GM23248 (cell line): Measurements from ENCODE around the gene SNCG. TPM values are rescaled to one million over a fixed set of nuclear protein-coding genes. Genes with fewer than 3 reads are reported as not detected.
"Not testable (repeated sequence)": the region's sequence is repeated elsewhere in the genome, so short reads cannot be mapped to it uniquely, and the experiment has no call there.

Source experiments
- DNase-seq: peaks from one replicate; pipeline ENCODE4 v3.0.0-alpha.2; 2015
- H2AFZ ChIP-seq: fragments of 200-600 bp; sonication (generic); 2 replicates; pipeline ENCODE4 v1.6.1; 2016; ENCODE audit warnings: antibody characterized with exemption
- H3F3A ChIP-seq: fragments of 200-600 bp; sonication (generic); 2 replicates; pipeline ENCODE4 v1.6.1; 2016; ENCODE audit warnings: mild to moderate bottlenecking, antibody characterized with exemption, mixed run types; ENCODE audit not compliant: insufficient read depth
- H3K27ac ChIP-seq: fragments of 200-600 bp; sonication (generic); 2 replicates; pipeline ENCODE4 v1.5.1; 2016; ENCODE audit warnings: mild to moderate bottlenecking
- H3K27me3 ChIP-seq: fragments of 200-600 bp; sonication (generic); replicated peaks from 2 replicates; pipeline ENCODE4 v1.6.1; 2016; ENCODE audit warnings: mild to moderate bottlenecking; ENCODE audit not compliant: insufficient read depth
- H3K36me3 ChIP-seq: fragments of 200-600 bp; sonication (generic); 2 replicates; pipeline ENCODE4 v1.6.1; 2016; ENCODE audit warnings: low read depth, mild to moderate bottlenecking
- H3K4me1 ChIP-seq: fragments of 200-600 bp; sonication (generic); 2 replicates; pipeline ENCODE4 v1.6.1; 2016; ENCODE audit warnings: mild to moderate bottlenecking; ENCODE audit not compliant: insufficient read depth
- H3K4me2 ChIP-seq: fragments of 200-600 bp; sonication (generic); one replicate; pipeline ENCODE4 v1.6.1; 2016; ENCODE audit warnings: mild to moderate bottlenecking; ENCODE audit not compliant: unreplicated experiment
- H3K4me3 ChIP-seq: fragments of 200-600 bp; sonication (generic); 2 replicates; pipeline ENCODE4 v1.5.1; 2016; ENCODE audit warnings: mild to moderate bottlenecking
- H3K79me2 ChIP-seq: fragments of 200-600 bp; sonication (generic); 2 replicates; pipeline ENCODE4 v1.6.1; 2016; ENCODE audit warnings: mild to moderate bottlenecking; ENCODE audit not compliant: insufficient read depth
- H3K9ac ChIP-seq: fragments of 200-600 bp; sonication (generic); 2 replicates; pipeline ENCODE4 v1.6.1; 2016; ENCODE audit warnings: mild to moderate bottlenecking
- H3K9me2 ChIP-seq: fragments of 200-600 bp; sonication (generic); 2 replicates; pipeline ENCODE4 v1.6.1; 2016; ENCODE audit warnings: mixed run types, mild to moderate bottlenecking, moderate library complexity; ENCODE audit not compliant: insufficient read depth
- H3K9me3 ChIP-seq: fragments of 200-600 bp; sonication (generic); one replicate; pipeline ENCODE4 v1.6.1; 2017; ENCODE audit warnings: low read depth
- H4K20me1 ChIP-seq: fragments of 200-600 bp; sonication (generic); 2 replicates; pipeline ENCODE4 v1.6.0; 2016; ENCODE audit not compliant: insufficient read depth
- EZH2 ChIP-seq: fragments of 200-600 bp; sonication (generic); IDR thresholded peaks from 2 replicates; pipeline ENCODE4 v1.6.1; 2018; ENCODE audit warnings: antibody characterized with exemption, mild to moderate bottlenecking; ENCODE audit not compliant: insufficient read depth, poor library complexity, severe bottlenecking
- EZH2phosphoT487 ChIP-seq: fragments of 200-600 bp; sonication (generic); IDR thresholded peaks from 2 replicates; pipeline ENCODE4 v1.6.1; 2018; ENCODE audit warnings: antibody characterized with exemption, moderate library complexity, mild to moderate bottlenecking, low read depth; ENCODE audit not compliant: insufficient read depth
- WGBS, 2 experiments: methylation state at CpG; one replicate each; pipeline ENCODE4 v1.1.6; 2015 to 2017; ENCODE audit warnings: low lambda C conversion rate in 2 of 2, low coverage in 1 of 2; ENCODE audit errors: missing lambda C conversion rate in 2 of 2; 5-methylcytosine and 5-hydroxymethylcytosine counted together
- in situ Hi-C: fragments of 300-500 bp; cut with MboI; formaldehyde crosslinking; loops from 2 replicates; pipeline ENCODE4 v1.15.0; 2020
- polyA plus RNA-seq: library from polyadenylated mRNA; unstranded; fragments of >200 nt; fragmentation: Nextera tagmentation; extraction: Ambion mirVana; gene quantifications from 2 replicates; pipeline ENCODE4 v1.2.1, GENCODE V29; 2016
- total RNA-seq: library from RNA; depleted of rRNA; stranded (reverse); fragments of >200 nt; shearing (Covaris generic); gene quantifications from 2 replicates; pipeline ENCODE4 v1.2.3, GENCODE V29; 2014

SNCG gene
- total and polyA plus RNA-seq, 2 experiments from 2014 or later = 1.2 to 3.1 TPM

DNA sequence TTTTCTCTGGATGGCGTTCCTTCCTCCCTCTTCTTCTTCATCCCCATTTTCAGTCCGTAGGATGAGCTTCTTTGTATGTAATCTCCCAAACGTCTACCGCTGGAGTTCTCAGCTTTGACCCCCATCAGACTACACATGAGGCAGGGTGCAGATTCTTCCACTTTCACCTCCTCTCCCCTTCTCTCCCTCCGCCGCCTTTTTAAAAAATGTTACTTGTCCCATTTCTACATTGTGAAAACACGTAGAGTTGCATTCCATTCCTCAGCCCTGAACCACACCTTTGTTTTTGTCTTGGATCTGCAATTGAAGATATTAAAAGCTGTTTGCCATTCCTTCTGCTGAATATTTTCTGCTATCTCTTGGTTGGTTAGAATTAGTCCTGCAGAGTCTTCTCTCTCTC, 16.1 kb downstream of the SNCG start:
- Histone ChIP-seq H3K9ac (no peak overlapping the region), H3K9me3 (no peaks in the 10 kb centered on the region), H3K27me3 (no peaks in the 10 kb centered on the region), H3K27ac (no peak overlapping the region), H3K4me2 (no peak overlapping the region), H3K79me2 (no peaks in the 10 kb centered on the region), H3K4me3 (no peak overlapping the region), H3K9me2 (no peaks in the 10 kb centered on the region), H2AFZ (no peak overlapping the region), H3K4me1 (peaks cover 40% of the 10 kb centered on the region), H4K20me1 (no peaks in the 10 kb centered on the region), H3K36me3 (no peaks in the 10 kb centered on the region), H3F3A (peaks cover 29% of the 10 kb centered on the region)
- TF ChIP-seq EZH2 (no peak), EZH2phosphoT487 (no peak)
- WGBS, 2 experiments = 77 to 79% methylated on average over 7 of the region's 7 CpGs
- in situ Hi-C loops = no loop called here
- DNase-seq = no peak

DNA sequence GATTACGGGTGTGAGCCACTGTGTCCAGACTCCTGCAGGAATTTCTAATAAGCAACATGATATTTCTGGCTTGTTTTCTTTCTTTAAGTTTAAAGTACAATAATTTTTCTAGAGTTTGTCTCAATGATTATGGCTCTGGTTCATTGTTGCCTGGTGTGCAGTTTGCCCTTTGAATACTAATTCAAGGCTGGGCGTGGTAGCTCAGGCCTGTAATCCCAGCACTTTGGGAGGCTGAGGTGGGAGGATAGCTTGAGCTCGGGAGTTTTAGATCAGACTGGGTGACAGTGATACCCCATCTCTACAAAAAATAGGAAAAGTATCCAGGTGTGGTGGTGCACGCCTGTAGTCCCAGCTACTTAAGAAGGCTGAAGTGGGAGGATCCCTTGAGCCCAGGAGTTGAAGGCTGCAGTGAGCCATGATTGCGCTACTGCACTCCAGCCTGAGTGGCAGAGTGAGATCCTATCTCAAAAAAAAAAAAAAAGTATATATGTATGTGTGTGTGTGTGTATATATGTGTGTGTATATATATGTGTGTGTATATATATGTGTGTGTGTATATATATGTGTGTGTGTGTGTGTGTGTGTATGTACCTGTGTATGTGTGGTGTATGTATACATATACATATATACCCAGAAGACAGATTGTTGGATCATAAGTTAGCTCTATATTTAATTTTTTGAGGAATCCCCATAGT, 18.1 kb downstream of the SNCG start:
- H2AFZ ChIP-seq = no peak overlapping the region
- H3K4me1 ChIP-seq = peaks cover 38% of the 10 kb centered on the region
- no peak overlapping the region for H3K9ac ChIP-seq
- WGBS, 2 experiments = 91 to 95% methylated on average over 5 of the region's 5 CpGs
- no peaks in the 10 kb centered on the region for H3K27me3 ChIP-seq
- no peak overlapping the region for H3K4me2 ChIP-seq
- H3K9me2 ChIP-seq = no peaks in the 10 kb centered on the region
- H4K20me1 ChIP-seq = no peaks in the 10 kb centered on the region
- in situ Hi-C loops = no loop called here
- no peak overlapping the region for H3K4me3 ChIP-seq
- TF ChIP-seq EZH2phosphoT487 (no peak), EZH2 (no peak)
- H3K79me2 ChIP-seq = no peaks in the 10 kb centered on the region
- H3F3A ChIP-seq = peaks cover 16% of the 10 kb centered on the region
- H3K27ac ChIP-seq = no peak overlapping the region
- H3K9me3 ChIP-seq = no peaks in the 10 kb centered on the region
- DNase-seq = no peak
- no peaks in the 10 kb centered on the region for H3K36me3 ChIP-seq

DNA sequence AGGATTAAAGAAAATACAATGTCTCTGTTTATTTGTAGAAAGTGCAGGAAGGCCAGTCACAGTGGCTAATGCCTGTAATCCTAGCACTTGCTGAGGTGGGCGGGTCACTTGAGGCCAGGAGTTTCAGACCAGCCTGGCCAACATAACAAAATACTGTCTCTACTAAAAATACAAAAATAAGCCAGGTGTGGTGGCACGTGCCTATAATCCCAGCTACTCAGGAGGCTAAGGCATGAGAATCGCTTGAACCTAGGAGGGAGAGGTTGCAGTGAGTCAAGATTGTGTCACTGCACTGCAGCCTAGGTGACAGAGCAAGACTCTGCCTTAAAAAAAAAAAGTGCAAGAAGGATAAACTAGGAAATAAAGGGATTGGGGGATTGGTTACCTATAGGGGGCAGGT, 20.1 kb downstream of the SNCG start:
- WGBS, 2 experiments = 47 to 49% methylated on average over 3 of the region's 3 CpGs
- H3K27ac ChIP-seq, H4K20me1 ChIP-seq, H2AFZ ChIP-seq, H3K27me3 ChIP-seq, H3K9me2 ChIP-seq, H3K79me2 ChIP-seq, H3K36me3 ChIP-seq, in situ Hi-C loops, H3K4me3 ChIP-seq, H3F3A ChIP-seq, H3K9me3 ChIP-seq, H3K9ac ChIP-seq, H3K4me2 ChIP-seq: not testable (repeated sequence)
- peak; percentile 46 for DNase-seq
- peaks cover 29% of the 10 kb centered on the region for H3K4me1 ChIP-seq

DNA sequence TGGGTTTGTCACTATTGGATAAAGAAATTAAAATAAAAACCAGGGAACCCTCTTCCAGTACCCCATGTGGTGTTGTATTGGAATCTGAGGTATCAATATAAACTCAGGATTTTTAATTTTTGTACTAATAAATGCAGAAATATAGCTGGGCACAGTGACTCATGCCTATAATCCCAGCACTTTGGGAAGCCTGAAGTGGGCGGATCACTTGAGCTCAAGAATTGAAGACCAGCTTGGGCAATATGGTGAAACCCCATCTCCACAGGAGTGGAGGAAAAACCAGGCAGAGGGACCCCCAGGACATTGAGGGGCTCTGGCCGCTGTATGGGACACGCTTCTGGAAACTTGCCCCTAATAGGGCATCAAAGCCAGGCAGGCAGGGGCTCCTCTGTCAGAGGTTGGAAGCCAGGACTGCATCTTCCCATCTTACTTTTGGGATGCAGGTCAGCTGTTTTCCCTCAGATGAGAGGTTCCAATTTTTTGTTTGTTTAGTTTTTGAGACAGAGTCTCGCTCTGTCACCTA, 21.0 kb downstream of the SNCG start:
- in situ Hi-C loops = no loop called here

More for the DNA sequence above, 21.0 kb downstream of the SNCG start:
- TF ChIP-seq EZH2phosphoT487 = no peak
- no peak for TF ChIP-seq EZH2
- peaks cover 29% of the 10 kb centered on the region for H3K4me1 ChIP-seq
- H3K27me3 ChIP-seq = no peaks in the 10 kb centered on the region
- WGBS, 2 experiments = 68 to 80% methylated on average over 4 of the region's 4 CpGs
- peaks cover 7% of the 10 kb centered on the region; the same call in 1 of the 2 replicates for H3F3A ChIP-seq
- no peak overlapping the region for H2AFZ ChIP-seq
- H3K9me2 ChIP-seq = no peaks in the 10 kb centered on the region
- peak overlapping the region; percentile 16 for H3K4me2 ChIP-seq
- no peak overlapping the region for H3K4me3 ChIP-seq
- no peaks in the 10 kb centered on the region for H3K9me3 ChIP-seq
- H3K36me3 ChIP-seq = no peaks in the 10 kb centered on the region
- H4K20me1 ChIP-seq = no peaks in the 10 kb centered on the region
- peak overlapping the region; percentile 22; the same call in 1 of the 2 replicates for H3K27ac ChIP-seq
- 0 out of 2 replicates have a peak overlapping the region, but pooled peaks have one; percentile 27 for H3K9ac ChIP-seq
- DNase-seq = peak; percentile 49
- no peaks in the 10 kb centered on the region for H3K79me2 ChIP-seq
